WTC11 (cell line): Measurements from ENCODE around the gene MYO18A.

Source experiments
- ELF4 ChIP-seq: sonication (generic); formaldehyde crosslinking; IDR thresholded peaks from 2 replicates; pipeline ENCODE4 v1.8.1; 2022; ENCODE audit warnings: low read depth, mild to moderate bottlenecking, moderate library complexity, missing genetic modification reagents
- ZNF263 ChIP-seq: sonication (generic); formaldehyde crosslinking; IDR thresholded peaks from 2 replicates; pipeline ENCODE4 v1.8.1; 2022; ENCODE audit warnings: low read depth, mild to moderate bottlenecking, moderate library complexity, missing genetic modification reagents
- TF ChIP-seq, protein P1 (sequence below): fragments of 200-600 bp; IDR thresholded peaks from 2 replicates; pipeline ENCODE4 v1.8.0; 2022; ENCODE audit warnings: antibody characterized with exemption

DNA sequence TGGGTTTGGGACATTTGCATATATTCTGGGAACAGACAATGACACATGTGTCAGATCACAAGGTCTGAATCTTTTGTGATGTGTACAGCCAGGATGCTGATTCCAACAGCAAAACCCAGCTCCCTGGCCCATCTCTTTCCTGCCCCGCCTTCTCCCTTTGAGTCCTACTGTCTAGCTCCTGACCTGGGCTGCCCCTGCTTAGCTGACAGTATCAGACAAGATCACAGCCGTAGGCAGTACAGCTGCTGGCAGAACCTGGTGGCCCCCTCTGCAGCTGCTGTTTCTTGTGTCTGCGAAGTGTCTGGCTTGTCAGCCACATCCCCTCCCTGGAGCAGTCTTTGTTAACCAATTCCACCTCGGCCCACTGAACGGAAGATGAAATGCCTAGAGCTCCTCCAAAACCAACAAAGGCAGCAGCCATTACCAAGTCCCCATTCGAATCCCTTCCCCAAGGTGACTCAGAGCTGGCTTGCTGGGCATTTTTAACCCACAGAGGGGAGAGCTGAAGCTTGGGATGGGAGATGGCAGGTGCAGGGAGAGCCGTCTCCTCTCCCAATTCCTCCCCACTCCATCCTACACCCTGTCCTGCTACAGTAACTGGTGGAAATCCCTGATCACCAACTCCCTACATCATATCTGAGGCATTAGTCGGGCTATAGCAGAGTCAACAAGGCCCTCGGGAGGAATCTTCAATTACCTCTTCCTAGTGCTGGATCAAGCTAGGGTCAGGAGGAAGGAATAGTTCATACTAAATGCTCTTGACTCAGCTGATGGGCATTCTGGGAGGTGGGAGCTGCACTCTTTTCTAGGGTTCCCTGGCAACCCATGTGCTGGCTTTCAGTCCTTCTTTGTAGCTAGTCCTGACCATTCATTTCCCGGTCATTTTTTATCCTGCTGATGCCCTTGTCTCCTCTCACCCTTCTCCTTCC is 131.5 kb downstream of the MYO18A start:
- TF ChIP-seq, protein P1, sequence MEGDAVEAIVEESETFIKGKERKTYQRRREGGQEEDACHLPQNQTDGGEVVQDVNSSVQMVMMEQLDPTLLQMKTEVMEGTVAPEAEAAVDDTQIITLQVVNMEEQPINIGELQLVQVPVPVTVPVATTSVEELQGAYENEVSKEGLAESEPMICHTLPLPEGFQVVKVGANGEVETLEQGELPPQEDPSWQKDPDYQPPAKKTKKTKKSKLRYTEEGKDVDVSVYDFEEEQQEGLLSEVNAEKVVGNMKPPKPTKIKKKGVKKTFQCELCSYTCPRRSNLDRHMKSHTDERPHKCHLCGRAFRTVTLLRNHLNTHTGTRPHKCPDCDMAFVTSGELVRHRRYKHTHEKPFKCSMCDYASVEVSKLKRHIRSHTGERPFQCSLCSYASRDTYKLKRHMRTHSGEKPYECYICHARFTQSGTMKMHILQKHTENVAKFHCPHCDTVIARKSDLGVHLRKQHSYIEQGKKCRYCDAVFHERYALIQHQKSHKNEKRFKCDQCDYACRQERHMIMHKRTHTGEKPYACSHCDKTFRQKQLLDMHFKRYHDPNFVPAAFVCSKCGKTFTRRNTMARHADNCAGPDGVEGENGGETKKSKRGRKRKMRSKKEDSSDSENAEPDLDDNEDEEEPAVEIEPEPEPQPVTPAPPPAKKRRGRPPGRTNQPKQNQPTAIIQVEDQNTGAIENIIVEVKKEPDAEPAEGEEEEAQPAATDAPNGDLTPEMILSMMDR: no peak
- TF ChIP-seq ELF4 (CRISPR knock-in tag) (no peak), ZNF263 (CRISPR knock-in tag) (no peak)
